Measurements from ENCODE around the gene OR1F1. TPM values are rescaled to one million over a fixed set of nuclear protein-coding genes. Genes with fewer than 3 reads are reported as not detected.

The OR1F1 gene
- total and polyA plus RNA-seq, 2 donors, result 0.02 TPM; not detected in 1

GRCh38 chr16:3157229-3158025 lies 30.6 kb upstream of the OR1F1 start:
- Histone ChIP-seq H3K27me3 (ENCODE audit: control insufficient read depth in 2 of 2, insufficient read depth in 1 of 2, low read length in 1 of 2) (peaks cover 51 to 98% of the 10 kb centered on the region in 2 donors), H3K27ac (ENCODE audit: low read depth in 1 of 2, low read length in 1 of 2) (peak overlapping the region in 1 of 2 donors; percentile 8), H3K9me3 (ENCODE audit: control insufficient read depth in 2 of 2, insufficient read depth in 1 of 2, low read length in 1 of 2) (peaks cover 2 to 30% of the 10 kb centered on the region in 2 donors), H3K36me3 (ENCODE audit: control insufficient read depth in 2 of 2, insufficient read depth in 2 of 2, low read length in 1 of 2) (no peaks in the 10 kb centered on the region), H3K4me1 (ENCODE audit: control insufficient read depth in 2 of 2, insufficient read depth in 2 of 2, low read length in 2 of 2) (peaks cover 11 to 26% of the 10 kb centered on the region in 2 donors), H3K4me3 (ENCODE audit: low read length in 2 of 2) (peak overlapping the region; percentile 50 to 79)
- WGBS, result 4% methylated on average over 59 of the region's 59 CpGs
- DNase-seq (ENCODE audit: low read depth in 6 of 9, low spot score in 9 of 9), result peak in 1 of 9 donors; percentile 42

GRCh38 chr16:3158026-3158509 lies 29.9 kb upstream of the OR1F1 start:
- peaks cover 50 to 96% of the 10 kb centered on the region in 2 donors for H3K27me3 ChIP-seq (ENCODE audit: control insufficient read depth in 2 of 2, insufficient read depth in 1 of 2, low read length in 1 of 2)
- peak overlapping the region in 1 of 2 donors; percentile 24 for H3K27ac ChIP-seq (ENCODE audit: low read depth in 1 of 2, low read length in 1 of 2)
- H3K9me3 ChIP-seq (ENCODE audit: control insufficient read depth in 2 of 2, insufficient read depth in 1 of 2, low read length in 1 of 2), result peaks cover 2 to 26% of the 10 kb centered on the region in 2 donors
- H3K36me3 ChIP-seq (ENCODE audit: control insufficient read depth in 2 of 2, insufficient read depth in 2 of 2, low read length in 1 of 2), result no peaks in the 10 kb centered on the region
- H3K4me1 ChIP-seq (ENCODE audit: control insufficient read depth in 2 of 2, insufficient read depth in 2 of 2, low read length in 2 of 2), result peaks cover 11 to 23% of the 10 kb centered on the region in 2 donors
- WGBS, result 1% methylated on average over 27 of the region's 27 CpGs
- H3K4me3 ChIP-seq (ENCODE audit: low read length in 2 of 2), result peak overlapping the region; percentile 50 to 79
- peak in 1 of 9 donors; percentile 24 for DNase-seq (ENCODE audit: low read depth in 6 of 9, low spot score in 9 of 9)

- Histone ChIP-seq H3K4me1 (ENCODE audit: control insufficient read depth in 2 of 2, insufficient read depth in 2 of 2, low read length in 2 of 2) (peaks cover 11 to 23% of the 10 kb centered on the region in 2 donors), H3K27me3 (ENCODE audit: control insufficient read depth in 2 of 2, insufficient read depth in 1 of 2, low read length in 1 of 2) (peaks cover 47 to 95% of the 10 kb centered on the region in 2 donors), H3K27ac (ENCODE audit: low read depth in 1 of 2, low read length in 1 of 2) (peak overlapping the region in 1 of 2 donors; percentile 46), H3K9me3 (ENCODE audit: control insufficient read depth in 2 of 2, insufficient read depth in 1 of 2, low read length in 1 of 2) (peaks cover 2 to 26% of the 10 kb centered on the region in 2 donors), H3K36me3 (ENCODE audit: control insufficient read depth in 2 of 2, insufficient read depth in 2 of 2, low read length in 1 of 2) (no peaks in the 10 kb centered on the region), H3K4me3 (ENCODE audit: low read length in 2 of 2) (peak overlapping the region; percentile 50 to 79)
- peak in 6 of 9 donors; percentile 48 to 90 (median 78) for DNase-seq (ENCODE audit: low read depth in 6 of 9, low spot score in 9 of 9)
- under 1% methylated on average over 70 of the region's 70 CpGs for WGBS
Observed at GRCh38 chr16:3158510-3159314, 29.3 kb upstream of the OR1F1 start.

GRCh38 chr16:3161235-3162018 lies 26.6 kb upstream of the OR1F1 start:
- Histone ChIP-seq H3K27me3 (ENCODE audit: control insufficient read depth in 2 of 2, insufficient read depth in 1 of 2, low read length in 1 of 2) (peaks cover 32 to 87% of the 10 kb centered on the region in 2 donors), H3K4me1 (ENCODE audit: control insufficient read depth in 2 of 2, insufficient read depth in 2 of 2, low read length in 2 of 2) (peaks cover 11 to 28% of the 10 kb centered on the region in 2 donors), H3K27ac (ENCODE audit: low read depth in 1 of 2, low read length in 1 of 2) (no peak overlapping the region), H3K9me3 (ENCODE audit: control insufficient read depth in 2 of 2, insufficient read depth in 1 of 2, low read length in 1 of 2) (peaks cover 0 to 23% of the 10 kb centered on the region in 2 donors), H3K36me3 (ENCODE audit: control insufficient read depth in 2 of 2, insufficient read depth in 2 of 2, low read length in 1 of 2) (no peaks in the 10 kb centered on the region), H3K4me3 (ENCODE audit: low read length in 2 of 2) (no peak overlapping the region)
- no peak for DNase-seq (ENCODE audit: low read depth in 6 of 9, low spot score in 9 of 9)
- WGBS, result 93% methylated on average over 36 of the region's 36 CpGs

GRCh38 chr16:3164121-3164991 lies 23.6 kb upstream of the OR1F1 start:
- 92% methylated on average over 37 of the region's 37 CpGs for WGBS
- Histone ChIP-seq H3K36me3 (ENCODE audit: control insufficient read depth in 2 of 2, insufficient read depth in 2 of 2, low read length in 1 of 2) (no peaks in the 10 kb centered on the region), H3K27ac (ENCODE audit: low read depth in 1 of 2, low read length in 1 of 2) (no peak overlapping the region), H3K4me1 (ENCODE audit: control insufficient read depth in 2 of 2, insufficient read depth in 2 of 2, low read length in 2 of 2) (peaks cover 4 to 12% of the 10 kb centered on the region in 2 donors), H3K4me3 (ENCODE audit: low read length in 2 of 2) (no peak overlapping the region), H3K27me3 (ENCODE audit: control insufficient read depth in 2 of 2, insufficient read depth in 1 of 2, low read length in 1 of 2) (peaks cover 30 to 84% of the 10 kb centered on the region in 2 donors), H3K9me3 (ENCODE audit: control insufficient read depth in 2 of 2, insufficient read depth in 1 of 2, low read length in 1 of 2) (peaks cover 0 to 6% of the 10 kb centered on the region in 2 donors)
- DNase-seq (ENCODE audit: low read depth in 6 of 9, low spot score in 9 of 9), result no peak

- 95% methylated on average over 12 of the region's 12 CpGs for WGBS
- Histone ChIP-seq H3K27ac (ENCODE audit: low read depth in 1 of 2, low read length in 1 of 2) (no peak overlapping the region), H3K4me1 (ENCODE audit: control insufficient read depth in 2 of 2, insufficient read depth in 2 of 2, low read length in 2 of 2) (peaks cover 0 to 6% of the 10 kb centered on the region in 2 donors), H3K9me3 (ENCODE audit: control insufficient read depth in 2 of 2, insufficient read depth in 1 of 2, low read length in 1 of 2) (no peaks in the 10 kb centered on the region), H3K4me3 (ENCODE audit: low read length in 2 of 2) (peak overlapping the region; percentile 20 to 33), H3K27me3 (ENCODE audit: control insufficient read depth in 2 of 2, insufficient read depth in 1 of 2, low read length in 1 of 2) (peaks cover 30 to 84% of the 10 kb centered on the region in 2 donors), H3K36me3 (ENCODE audit: control insufficient read depth in 2 of 2, insufficient read depth in 2 of 2, low read length in 1 of 2) (no peaks in the 10 kb centered on the region)
- DNase-seq (ENCODE audit: low read depth in 6 of 9, low spot score in 9 of 9), result no peak
Observed at GRCh38 chr16:3165111-3165822, 22.7 kb upstream of the OR1F1 start.

GRCh38 chr16:3166505-3166886 lies 21.5 kb upstream of the OR1F1 start:
- WGBS, result 57% methylated on average over 1 of the region's 1 CpG
- no peak overlapping the region for H3K4me3 ChIP-seq (ENCODE audit: low read length in 2 of 2)
- H3K36me3 ChIP-seq (ENCODE audit: control insufficient read depth in 2 of 2, insufficient read depth in 2 of 2, low read length in 1 of 2), result no peaks in the 10 kb centered on the region
- H3K9me3 ChIP-seq (ENCODE audit: control insufficient read depth in 2 of 2, insufficient read depth in 1 of 2, low read length in 1 of 2), result peaks cover 0 to 5% of the 10 kb centered on the region in 2 donors
- no peak for DNase-seq (ENCODE audit: low read depth in 6 of 9, low spot score in 9 of 9)
- H3K4me1 ChIP-seq (ENCODE audit: control insufficient read depth in 2 of 2, insufficient read depth in 2 of 2, low read length in 2 of 2), result peaks cover 5 to 17% of the 10 kb centered on the region in 2 donors
- H3K27ac ChIP-seq (ENCODE audit: low read depth in 1 of 2, low read length in 1 of 2), result no peak overlapping the region
- H3K27me3 ChIP-seq (ENCODE audit: control insufficient read depth in 2 of 2, insufficient read depth in 1 of 2, low read length in 1 of 2), result peaks cover 39 to 86% of the 10 kb centered on the region in 2 donors
